HG03280 (cell line): ENCODE data around the gene CDKN2AIP.
A peak's percentile ranks its signal among the peaks of the same experiment; 100 is the strongest.

Source experiments
- ATAC-seq: cut with Tn5 transposase; IDR thresholded peaks from one replicate; pipeline ENCODE4 v1.9.1; 2021; ENCODE audit warnings: mild to moderate bottlenecking, moderate library complexity; ENCODE audit not compliant: unreplicated experiment

CDKN2AIP gene, protein sequence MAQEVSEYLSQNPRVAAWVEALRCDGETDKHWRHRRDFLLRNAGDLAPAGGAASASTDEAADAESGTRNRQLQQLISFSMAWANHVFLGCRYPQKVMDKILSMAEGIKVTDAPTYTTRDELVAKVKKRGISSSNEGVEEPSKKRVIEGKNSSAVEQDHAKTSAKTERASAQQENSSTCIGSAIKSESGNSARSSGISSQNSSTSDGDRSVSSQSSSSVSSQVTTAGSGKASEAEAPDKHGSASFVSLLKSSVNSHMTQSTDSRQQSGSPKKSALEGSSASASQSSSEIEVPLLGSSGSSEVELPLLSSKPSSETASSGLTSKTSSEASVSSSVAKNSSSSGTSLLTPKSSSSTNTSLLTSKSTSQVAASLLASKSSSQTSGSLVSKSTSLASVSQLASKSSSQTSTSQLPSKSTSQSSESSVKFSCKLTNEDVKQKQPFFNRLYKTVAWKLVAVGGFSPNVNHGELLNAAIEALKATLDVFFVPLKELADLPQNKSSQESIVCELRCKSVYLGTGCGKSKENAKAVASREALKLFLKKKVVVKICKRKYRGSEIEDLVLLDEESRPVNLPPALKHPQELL

DNA sequence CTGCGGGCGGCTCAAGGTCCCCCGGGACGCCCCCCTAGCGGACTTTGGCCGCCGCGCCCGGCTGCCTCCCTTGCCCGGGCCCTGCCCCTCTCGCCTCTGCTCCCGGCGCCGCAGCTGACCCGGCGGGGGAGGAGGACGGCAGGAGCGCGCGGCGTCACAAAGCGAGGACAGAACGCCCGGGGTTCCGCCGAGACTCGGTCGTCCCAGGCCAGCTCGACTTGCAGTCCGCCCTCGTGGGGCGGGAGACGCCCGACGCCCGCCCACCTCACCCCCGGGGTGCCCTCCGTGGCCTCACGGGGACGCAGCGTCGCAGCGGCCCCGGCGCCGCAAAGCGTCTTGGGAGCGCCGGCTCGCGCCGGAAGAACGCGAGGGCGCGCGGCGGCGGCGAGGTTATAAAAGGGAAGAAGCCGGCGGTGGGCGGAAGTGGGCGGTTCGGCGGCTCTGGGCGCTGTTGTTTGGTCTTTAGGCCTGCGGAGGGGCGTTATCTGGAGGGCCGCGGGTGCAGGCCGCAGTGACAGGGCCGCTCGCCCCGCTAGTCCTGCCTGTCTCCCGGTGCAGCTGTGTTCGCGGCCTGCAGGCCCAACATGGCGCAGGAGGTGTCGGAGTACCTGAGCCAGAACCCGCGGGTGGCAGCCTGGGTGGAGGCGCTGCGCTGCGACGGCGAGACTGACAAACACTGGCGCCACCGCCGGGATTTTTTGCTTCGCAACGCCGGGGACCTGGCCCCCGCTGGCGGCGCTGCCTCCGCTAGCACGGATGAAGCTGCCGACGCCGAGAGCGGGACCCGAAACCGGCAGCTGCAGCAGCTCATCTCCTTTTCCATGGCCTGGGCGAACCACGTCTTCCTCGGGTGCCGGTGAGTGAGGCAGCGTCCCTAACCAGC is at the start of gene CDKN2AIP:
CDKN2AIP (plus strand) TSS at position 423 of the 883 bp plus-strand sequence; CDS start at position 585, 162 bp downstream.
- peak; percentile 87 for ATAC-seq

DNA sequence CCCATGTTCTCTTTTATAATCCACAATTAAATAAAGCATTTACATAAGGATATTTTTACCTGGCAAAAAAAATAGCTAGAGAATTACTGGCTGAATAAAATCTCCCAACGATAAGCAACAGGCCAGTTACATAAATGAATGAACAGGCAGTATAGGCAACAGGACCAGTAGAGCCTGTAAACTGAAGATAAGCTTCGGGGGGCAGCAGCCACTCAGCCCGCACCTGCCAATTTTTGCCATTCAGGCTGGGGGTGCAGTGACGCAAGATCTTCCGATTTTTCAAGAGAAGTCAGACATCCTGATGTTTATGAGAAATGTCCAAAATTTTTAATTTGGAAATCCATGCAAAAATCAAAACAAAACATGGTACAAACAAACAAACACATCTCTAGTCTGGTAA is 49.0 kb upstream of the CDKN2AIP start:
- no peak for ATAC-seq

DNA sequence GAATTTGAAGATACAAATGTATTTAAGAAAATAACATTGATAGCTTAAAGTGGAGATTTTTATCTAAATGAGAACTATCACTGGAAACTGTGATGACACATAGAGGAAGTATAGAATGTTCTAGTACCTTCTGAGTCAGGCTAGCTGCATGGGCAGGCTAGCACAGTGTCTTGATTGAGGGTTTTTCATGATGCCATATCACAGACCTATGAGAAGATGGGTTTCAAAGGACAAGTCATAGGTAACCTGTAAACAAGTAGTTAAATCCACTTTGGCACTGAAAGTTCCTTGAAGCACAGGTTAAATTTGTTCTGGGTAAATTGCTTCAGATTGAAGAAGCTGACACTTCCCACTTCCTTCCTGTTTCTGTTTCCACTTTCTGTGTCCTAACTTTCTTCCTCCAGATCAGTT is 48.2 kb upstream of the CDKN2AIP start:
- ATAC-seq, result no peak

DNA sequence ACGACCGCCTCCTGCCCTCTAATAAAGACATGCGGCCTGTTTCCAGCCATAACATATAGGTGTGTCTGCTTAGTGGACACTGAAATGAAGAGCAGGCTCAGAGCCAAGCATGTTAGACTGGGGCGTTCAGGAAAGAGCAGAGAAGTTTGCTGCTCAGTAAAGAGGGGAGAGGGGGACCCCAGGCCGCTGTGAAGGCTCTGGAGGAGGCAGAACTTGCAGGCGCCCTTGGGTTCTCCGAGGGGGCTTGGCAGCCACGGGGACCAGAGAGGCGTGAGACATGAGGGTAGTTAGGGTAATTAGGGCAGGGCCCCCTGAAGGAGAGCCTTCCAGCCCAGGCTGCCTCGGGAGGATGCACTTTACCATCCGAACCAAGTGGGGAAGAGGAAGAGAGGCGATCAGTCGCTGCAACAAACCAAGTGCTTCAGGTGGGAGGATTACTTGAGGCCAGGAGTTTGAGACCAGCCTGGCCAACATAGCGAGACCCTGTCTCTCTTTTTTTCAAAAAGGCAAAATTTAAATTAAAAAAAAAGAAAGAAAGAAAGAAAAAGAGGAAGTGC is 46.6 kb upstream of the CDKN2AIP start:
- ATAC-seq, result no peak

DNA sequence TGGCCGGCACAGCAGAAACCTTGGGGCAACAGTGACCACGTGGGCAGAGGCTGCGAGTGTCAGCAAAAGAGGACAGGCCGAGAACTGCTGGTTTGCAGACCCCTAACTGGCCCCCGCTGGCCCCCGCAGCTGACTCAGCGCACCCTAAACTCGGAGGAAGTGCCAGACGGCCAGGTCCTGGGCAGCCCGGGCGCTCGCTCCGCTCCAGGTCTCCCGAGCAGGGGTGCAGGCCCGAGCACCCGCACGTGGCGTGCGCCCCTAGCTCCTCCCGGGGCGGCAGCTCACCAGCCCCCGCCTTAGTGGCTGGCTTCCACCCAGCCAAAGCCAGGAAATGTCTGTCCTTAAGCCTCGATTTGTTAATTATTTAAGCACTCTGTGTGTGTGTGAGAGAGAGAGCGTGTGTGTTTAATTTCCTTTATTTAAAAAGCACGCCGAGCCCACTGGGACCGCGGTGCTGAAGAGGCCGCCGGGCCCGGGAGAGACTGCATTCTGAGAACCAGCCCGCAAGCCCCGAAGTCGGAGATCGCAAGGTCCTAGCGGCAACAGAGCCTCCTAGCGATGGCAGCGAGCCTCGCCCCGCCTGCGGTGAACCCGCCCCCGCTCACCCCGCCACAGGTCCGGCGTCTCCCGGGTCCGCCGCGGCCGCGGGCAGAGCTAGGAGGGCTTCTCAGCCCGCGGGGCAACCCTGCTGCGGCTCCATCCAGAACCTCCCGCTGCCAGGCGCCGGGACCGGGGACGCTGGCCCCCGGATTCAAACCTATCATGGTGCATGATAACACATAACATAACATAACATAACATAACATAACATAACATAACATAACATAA is 45.9 kb upstream of the CDKN2AIP start:
- peak; percentile 86 for ATAC-seq

DNA sequence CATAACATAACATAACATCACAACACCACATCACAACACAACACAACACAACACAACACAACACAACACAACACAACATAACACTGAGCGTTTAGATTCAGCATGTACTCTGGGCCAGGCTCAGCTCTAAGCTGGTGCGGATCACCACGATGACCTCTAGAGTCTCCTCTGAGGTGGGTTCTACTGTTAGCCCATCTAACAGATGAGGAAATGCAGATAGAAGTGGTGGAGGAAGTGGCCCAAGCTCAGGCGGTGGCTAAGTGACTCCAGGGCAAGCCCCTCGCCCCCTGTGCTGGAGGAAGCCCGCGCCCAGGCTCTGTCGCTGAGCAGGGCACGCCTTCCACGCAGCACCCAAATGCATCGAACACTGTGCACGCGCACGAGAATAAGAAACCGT is 45.3 kb upstream of the CDKN2AIP start:
- no peak for ATAC-seq

DNA sequence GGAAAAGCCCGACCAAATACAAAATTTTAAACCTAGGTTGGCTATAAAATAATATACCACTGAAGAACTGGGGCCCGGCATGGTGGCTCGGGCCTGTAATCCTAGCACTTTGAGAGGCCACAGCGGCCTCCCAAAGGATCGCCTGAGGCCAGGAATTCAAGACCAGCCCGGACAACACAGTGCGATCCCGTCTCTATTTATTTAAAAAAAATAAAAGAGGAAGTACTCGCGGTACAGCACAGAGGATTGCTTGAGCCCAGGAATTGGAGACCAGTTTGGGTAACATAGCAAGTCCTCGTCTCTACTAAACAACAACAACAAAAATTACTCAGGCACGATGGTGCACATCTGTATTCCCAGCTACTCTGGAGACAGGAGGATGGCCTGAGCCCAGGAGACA is 44.8 kb upstream of the CDKN2AIP start:
- ATAC-seq, result no peak

DNA sequence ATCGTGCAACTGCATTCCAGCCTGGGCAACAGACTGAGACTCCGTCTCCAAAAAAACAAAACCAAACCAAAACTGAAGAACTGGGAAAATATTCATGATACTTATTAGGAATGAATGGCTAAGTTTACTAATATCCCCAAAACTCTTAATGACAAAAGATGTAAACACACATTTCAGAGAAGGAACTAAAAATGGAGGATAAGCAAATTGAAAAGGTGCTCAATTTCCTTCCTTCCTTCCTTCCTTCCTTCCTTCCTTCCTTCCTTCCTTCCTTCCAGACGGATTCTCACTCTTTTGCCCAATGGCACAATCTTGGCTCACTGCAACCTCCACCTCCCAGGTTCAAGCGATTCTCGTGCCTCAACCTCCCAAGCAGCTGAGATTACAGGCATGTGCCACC is 44.4 kb upstream of the CDKN2AIP start:
- ATAC-seq, result no peak

DNA sequence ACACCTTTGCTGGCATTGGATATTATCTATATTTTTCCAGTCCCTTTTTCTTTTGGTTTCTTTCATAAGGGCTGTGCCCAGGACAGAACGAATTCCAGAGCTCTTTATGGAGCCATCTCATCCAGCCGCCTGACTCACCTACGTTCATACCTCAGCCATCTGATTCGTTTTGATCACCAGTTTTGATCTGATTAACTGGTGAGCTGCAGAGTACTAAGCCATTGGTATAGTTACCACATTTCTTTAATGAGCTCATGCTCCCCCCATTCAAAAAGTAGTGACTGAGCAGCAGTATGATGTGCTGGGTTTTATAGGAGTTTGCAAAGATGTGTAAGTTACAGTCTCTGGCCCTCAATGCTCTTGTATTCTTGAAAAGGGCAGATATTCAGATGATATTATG is 43.0 kb upstream of the CDKN2AIP start:
- no peak for ATAC-seq

DNA sequence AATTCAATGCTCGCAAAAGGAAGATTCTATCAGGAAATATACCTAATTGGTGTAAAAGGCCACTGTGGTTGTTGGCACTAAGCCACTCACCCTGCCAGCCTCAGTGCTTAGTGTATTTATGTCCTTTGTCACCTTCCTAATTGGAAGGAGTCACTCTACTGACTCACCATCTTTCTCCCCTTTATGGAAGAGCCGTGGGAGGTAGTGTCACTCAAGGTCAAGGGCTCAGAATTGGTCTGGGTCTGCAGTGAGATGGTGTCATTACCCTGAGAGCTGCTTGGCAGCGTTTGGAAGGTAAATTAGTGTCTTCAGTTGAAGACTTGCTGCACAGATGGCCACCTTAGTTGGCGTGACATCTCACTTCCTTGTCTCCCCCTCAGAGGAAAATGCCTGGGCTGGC is 41.7 kb upstream of the CDKN2AIP start:
- ATAC-seq, result no peak

DNA sequence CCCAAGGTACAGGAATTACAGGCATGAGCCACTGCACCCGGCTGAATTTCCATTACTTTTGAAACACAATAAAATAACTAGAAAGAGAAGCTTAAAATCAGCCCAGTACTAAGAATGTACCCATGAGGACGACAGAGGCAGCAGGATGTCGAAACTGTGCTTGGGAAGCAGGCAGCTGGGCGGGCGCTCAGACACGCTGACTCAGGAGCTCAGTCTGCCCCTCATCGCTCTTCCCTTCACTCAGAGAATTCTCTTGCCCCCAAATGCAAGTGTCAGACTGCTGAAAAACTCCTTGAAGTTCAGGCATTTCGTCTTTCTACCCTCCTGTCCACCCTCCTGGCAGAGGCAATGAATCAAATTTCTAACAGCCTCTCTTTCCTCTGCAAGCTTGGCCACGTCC is 41.0 kb upstream of the CDKN2AIP start:
- ATAC-seq, result no peak

DNA sequence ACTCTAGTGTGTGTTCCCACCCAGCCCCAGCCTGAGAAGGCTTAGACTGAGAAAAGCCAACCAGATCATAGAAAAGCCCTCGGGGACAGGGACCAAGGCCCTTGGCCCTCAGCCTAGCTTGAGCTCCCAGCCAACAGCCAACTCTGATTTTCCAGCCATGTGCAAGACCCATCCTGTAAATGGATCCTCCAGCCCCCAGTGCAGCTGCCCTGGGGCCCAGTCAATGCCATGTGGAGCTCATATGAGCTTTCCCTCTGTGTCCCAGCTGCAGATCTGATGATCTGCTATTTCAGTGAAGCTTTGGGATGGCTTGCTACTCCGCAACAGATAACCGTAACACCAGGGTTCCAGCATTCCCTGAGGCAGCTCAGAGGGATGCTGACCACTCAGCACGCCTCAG is 40.5 kb upstream of the CDKN2AIP start:
- ATAC-seq, result no peak

DNA sequence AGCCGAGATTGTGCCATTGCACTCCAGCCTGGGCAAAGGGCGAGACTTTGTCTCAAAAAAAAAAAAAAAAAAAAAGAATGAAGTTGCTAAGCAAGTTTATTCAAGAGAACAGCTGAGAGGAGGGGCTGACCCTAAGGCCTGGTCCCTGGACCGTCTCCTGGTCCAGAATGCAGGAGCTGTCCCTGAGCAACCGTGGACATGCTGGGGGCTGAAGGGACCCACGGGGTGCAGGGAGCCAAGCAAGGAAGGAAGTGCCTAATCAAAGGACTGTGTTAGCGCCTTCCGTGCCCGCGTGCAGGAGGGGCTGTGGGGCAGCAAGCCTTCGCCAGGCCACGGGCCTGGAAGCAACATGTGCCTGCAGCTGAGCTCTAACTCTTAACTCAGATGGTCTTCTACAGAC is 39.1 kb upstream of the CDKN2AIP start:
- no peak for ATAC-seq

DNA sequence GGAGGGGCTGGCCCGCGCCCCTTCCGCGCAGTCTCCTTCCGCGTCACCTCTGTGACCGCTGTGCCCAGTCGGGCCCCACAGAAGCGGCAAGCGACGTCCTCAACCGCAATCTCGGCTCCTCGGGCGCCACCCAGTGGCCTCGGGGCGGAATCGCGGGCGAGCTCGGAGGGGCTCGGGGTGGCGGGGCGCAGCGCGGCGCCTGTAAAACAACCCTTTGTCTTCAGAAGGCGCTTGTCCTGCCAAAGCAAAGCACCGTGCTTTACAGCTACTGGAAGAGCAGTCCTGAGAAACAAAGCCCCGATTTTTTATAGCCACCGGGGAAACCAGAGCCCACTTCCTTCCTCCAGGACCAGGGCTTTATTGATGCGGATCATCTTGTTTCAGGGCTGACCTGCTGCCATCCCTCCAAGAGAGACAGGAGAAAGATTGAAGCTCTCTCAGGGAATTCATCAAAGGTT is 37.3 kb upstream of the CDKN2AIP start:
- ATAC-seq, result peak; percentile 96

DNA sequence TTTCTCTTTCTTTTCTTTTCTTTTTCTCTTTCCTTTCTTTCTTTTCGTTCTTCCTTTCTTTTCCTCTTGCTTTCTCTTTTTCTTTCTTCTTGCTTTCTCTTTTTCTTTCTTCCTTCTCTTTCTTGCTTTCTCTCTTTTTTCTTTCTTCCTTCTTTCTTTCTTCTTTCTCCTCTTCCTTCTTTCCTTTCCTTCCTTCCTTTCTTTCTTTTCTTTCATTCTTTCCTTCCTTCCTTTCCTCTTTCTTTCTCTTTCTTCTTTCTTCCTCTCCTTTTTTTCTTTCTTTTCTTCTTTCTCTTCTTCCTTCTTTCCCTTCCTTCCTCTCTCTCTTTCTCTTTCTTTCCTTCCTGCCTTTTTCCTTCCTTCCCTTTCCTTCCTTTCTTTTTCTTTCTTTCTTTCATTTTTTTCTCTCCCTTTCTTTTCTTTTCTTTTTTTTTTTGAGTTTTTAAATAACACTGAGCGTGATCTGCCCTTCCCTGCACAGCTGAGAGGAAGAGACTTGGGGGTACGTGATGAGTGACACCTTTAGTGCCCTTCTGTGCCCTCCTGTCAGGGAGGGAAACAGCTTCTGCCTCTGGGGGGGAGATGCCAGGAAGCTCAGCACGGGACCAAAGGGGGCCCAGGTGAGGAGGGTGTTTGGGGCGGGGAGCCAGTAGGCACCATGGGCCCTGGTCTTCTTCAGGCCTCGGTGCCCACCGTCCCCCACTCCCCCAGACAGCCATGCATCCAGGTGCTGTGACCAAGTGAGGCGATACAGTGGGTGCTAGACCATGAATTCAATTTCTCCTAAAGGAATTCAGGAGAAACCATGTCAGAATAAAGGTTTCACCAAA is 36.6 kb upstream of the CDKN2AIP start:
- no peak for ATAC-seq

DNA sequence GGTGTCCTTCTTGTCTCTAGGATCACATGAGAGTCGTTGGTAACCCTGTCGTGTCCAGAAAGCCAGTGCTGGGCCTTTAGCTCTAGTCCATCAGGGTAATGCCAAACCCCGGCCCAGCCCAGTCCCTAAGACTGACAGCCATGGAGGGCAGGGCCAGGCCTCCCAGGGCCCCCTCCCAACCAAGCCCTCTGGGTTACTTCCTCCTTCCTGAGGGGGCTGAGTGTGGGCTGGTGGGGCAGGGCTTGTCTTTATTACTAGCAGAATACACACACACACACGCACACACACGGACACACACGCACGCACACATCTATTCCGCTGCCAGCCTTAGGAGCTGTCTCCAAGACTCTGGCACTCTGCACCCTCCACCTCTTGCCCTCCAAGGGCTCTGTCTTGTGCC is 35.6 kb upstream of the CDKN2AIP start:
- ATAC-seq, result no peak

DNA sequence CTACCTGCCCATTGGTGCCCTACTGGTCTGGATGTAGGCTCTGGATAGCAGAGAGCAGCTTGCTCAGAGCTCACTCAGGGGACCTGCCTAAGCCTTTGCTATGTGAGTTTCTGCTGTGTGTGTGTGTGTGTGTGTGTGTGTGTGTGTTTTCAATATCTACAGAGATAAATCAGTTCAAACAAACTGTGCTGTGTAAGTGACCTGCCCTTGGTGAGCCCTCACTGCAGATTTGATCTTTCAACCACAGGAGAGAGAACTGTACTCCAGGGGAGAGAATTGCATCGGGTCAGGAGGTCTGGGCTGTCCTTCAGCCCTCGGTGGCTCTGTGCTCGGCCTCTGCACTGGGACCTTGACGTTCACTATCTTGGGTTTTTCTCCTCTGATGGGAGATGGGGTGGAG is 35.0 kb upstream of the CDKN2AIP start:
- ATAC-seq, result no peak

DNA sequence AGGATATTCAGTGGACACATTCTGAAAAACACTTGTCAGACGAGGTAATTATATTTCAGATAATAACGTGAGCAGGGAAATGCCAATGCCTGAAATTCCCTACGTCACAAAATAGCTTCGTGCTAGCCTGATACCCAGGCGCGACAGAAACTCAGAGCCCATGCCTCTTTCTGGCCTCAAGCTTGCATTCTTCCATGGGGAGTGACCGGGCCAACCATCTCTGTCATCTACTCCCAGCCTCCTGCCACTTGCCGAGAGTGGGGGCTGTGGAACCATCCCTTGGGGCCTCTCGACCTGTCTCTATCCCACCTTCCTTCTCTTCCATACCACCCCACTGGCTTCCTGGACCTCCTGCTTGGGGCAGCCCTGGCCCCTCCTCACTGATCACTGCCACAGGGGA is 34.5 kb upstream of the CDKN2AIP start:
- no peak for ATAC-seq

DNA sequence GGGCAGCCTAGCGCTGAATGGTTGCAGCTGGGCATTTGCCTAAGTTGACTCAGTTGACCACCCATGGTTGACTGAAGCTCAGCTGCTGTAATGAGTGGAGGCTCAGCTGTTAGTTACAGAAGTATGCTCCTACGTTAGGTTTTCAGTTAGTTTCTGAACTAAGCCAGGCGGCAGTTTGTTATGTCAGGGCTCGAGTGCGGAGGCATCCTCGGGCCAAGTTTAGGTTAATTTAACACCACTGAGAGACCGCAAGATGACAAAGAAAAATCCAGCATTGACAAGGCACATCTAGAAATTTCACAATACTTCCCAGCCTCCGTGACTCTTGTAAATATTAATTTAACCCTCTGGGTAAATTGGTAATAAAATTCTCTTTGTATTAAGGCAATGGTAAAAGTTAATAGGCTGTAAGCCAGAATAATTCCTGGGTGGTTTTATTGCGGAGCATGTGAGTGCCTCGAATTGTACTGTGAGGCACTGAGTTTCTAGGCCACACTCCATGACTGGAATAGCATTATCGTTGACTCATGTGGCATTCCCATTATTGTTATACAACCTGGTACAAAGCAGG is 33.1 kb upstream of the CDKN2AIP start:
- ATAC-seq, result peak; percentile 56
